Mesangial cell (primary cell): ENCODE data around the gene EEPD1. TPM values are rescaled to one million over a fixed set of nuclear protein-coding genes. Genes with fewer than 3 reads are reported as not detected.

Experiments used
- total RNA-seq: library from RNA; depleted of rRNA; stranded (reverse); fragments of >200 nt; gene quantifications from 2 replicates; pipeline ENCODE4 v1.2.3, GENCODE V29; 2015

The EEPD1 gene
- total RNA-seq = 6.8 and 12.5 TPM in 2 replicates

DNA sequence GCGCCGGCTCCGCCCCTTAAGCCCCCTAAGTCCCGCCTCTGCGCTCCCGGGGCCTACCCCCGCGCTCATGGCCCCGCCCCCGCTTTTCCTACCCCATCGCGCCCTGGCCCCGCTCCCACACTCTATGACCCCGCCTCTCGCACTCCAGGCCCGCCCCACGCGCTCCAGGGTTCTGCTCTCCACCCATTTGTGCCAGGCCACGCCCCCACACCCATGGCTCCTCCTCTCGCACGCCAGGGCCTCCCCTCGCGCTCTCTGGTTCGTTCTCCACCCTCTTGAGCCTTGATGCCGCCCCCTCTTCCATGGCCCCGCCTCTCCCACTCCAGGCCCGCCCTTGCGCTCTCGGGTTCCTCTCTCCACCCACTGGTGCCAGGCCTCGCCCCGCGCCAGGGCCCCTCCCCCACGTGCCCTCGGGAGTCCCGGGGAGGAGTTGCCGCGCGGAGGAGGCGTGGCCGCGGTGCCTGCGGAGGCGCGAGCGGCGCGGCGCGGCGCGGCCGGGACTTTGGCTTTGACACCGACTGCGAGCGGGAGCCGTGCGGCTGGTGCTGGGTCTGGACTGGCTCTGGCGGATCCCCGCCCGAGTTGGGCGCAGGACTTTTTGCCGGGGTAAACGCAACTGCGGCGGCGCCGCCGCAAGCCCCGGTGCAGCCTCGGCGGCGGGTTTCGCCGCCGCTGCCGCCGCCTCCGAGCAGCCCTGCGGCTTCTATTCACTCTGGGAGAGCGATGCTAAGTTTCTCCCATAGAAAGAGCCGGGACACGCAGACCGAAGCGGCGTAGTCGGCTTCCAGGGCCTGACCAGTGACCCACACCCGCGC lies at the start of gene EEPD1:
TSS of gene EEPD1 (plus strand) at position 499 of the 815 bp plus-strand sequence. CDS start 1,071 bp downstream, outside the sequence.

Other genes starting within 250 kb of the EEPD1 start
- 17.6 and 255 TPM in 2 replicates for gene ANLN, start 236.6 kb downstream of the EEPD1 start, total RNA-seq